ENCODE results near the gene EYA2.
"Not testable (repeated sequence)": the region's sequence is repeated elsewhere in the genome, so short reads cannot be mapped to it uniquely, and the experiment has no call there.

EYA2 gene

GRCh38 chr20:46953596-46953995 is 59.0 kb downstream of the EYA2 start:
- DNase-seq (ENCODE audit: low read depth), result no peak

GRCh38 chr20:46954490-46955038 is 59.9 kb downstream of the EYA2 start:
- no peak for DNase-seq (ENCODE audit: low read depth)

- no peak for DNase-seq (ENCODE audit: low read depth)
Observed at GRCh38 chr20:46955601-46956556, 61.2 kb downstream of the EYA2 start.

GRCh38 chr20:46959081-46959692 is 64.5 kb downstream of the EYA2 start:
- DNase-seq (ENCODE audit: low read depth), result no peak

GRCh38 chr20:46959821-46960220 is 65.2 kb downstream of the EYA2 start:
- no peak for DNase-seq (ENCODE audit: low read depth)

GRCh38 chr20:46960536-46960935 is 65.9 kb downstream of the EYA2 start:
- DNase-seq (ENCODE audit: low read depth), result no peak

GRCh38 chr20:46961968-46962367 is 67.3 kb downstream of the EYA2 start:
- not testable (repeated sequence) for DNase-seq (ENCODE audit: low read depth)

GRCh38 chr20:46962452-46963195 is 68.0 kb downstream of the EYA2 start:
- DNase-seq (ENCODE audit: low read depth), result no peak

- DNase-seq (ENCODE audit: low read depth), result no peak
Observed at GRCh38 chr20:46963196-46963529, 68.5 kb downstream of the EYA2 start.

GRCh38 chr20:46963758-46964617 is 69.3 kb downstream of the EYA2 start:
- DNase-seq (ENCODE audit: low read depth), result no peak

- no peak for DNase-seq (ENCODE audit: low read depth)
Observed at GRCh38 chr20:46964618-46965455, 70.2 kb downstream of the EYA2 start.

- DNase-seq (ENCODE audit: low read depth), result no peak
Observed at GRCh38 chr20:46965477-46965876, 70.8 kb downstream of the EYA2 start.

GRCh38 chr20:46967646-46968045 is 73.0 kb downstream of the EYA2 start:
- no peak for DNase-seq (ENCODE audit: low read depth)

- DNase-seq (ENCODE audit: low read depth), result no peak
Observed at GRCh38 chr20:46970937-46971630, 76.4 kb downstream of the EYA2 start.

GRCh38 chr20:46973766-46974165 is 79.1 kb downstream of the EYA2 start:
- no peak for DNase-seq (ENCODE audit: low read depth)

GRCh38 chr20:46974669-46975434 is 80.2 kb downstream of the EYA2 start:
- DNase-seq (ENCODE audit: low read depth), result no peak

- DNase-seq (ENCODE audit: low read depth), result no peak
Observed at GRCh38 chr20:46975976-46976375, 81.3 kb downstream of the EYA2 start.

- DNase-seq (ENCODE audit: low read depth), result no peak
Observed at GRCh38 chr20:46977204-46977603, 82.6 kb downstream of the EYA2 start.

GRCh38 chr20:46977909-46978588 is 83.4 kb downstream of the EYA2 start:
- DNase-seq (ENCODE audit: low read depth), result no peak
